Ovary (tissue), 3 donors: ENCODE results near the gene MAP1LC3B2.

ENCODE experiments used
- CTCF ChIP-seq, 3 donors: fragments of 450-650 bp in 2 of 3; fragments of 200-600 bp in 1 of 3; IDR thresholded peaks; one replicate each; pipeline versions ENCODE4 v1.5.1 to v1.8.0; 2016 to 2022; ENCODE audit warnings: antibody characterized with exemption in 3 of 3, mild to moderate bottlenecking in 1 of 3
- EP300 ChIP-seq: sonication (generic); formaldehyde crosslinking; IDR thresholded peaks from one replicate; pipeline ENCODE4 v1.6.1; 2017; ENCODE audit warnings: antibody characterized with exemption
- donor health status: DM: no; HTN: no; CAD: no.

- no peak for TF ChIP-seq CTCF (IDR thresholded peaks at IDR 0.05)
- no peak for TF ChIP-seq EP300
Measured at GRCh38 chr12:116607039-116607438, 47.9 kb downstream of the MAP1LC3B2 start.
